Thymus (tissue), 11 donors: Measurements from ENCODE around the gene PEX26. TPM values are rescaled to one million over a fixed set of nuclear protein-coding genes. Genes with fewer than 3 reads are reported as not detected.
"Not testable (repeated sequence)": the region's sequence is repeated elsewhere in the genome, so short reads cannot be mapped to it uniquely, and the experiment has no call there.

Experiments used
- DNase-seq, 9 donors: peaks; one replicate each; pipeline ENCODE4 v3.0.0-alpha.2; 2013; ENCODE audit warnings: low spot score in 9 of 9, low read depth in 6 of 9, missing footprints in 1 of 9
- H3K27ac ChIP-seq, 2 donors: one replicate each; pipeline ENCODE4 v1.5.1; 2013; ENCODE audit warnings: control low read depth in 1 of 2, low read depth in 1 of 2, low read length in 1 of 2, mild to moderate bottlenecking in 1 of 2, moderate library complexity in 1 of 2
- H3K27me3 ChIP-seq, 2 donors: one replicate each; pipeline ENCODE4 v1.5.1; 2013; ENCODE audit warnings: low read length in 1 of 2; ENCODE audit not compliant: control insufficient read depth in 2 of 2, insufficient read depth in 1 of 2
- H3K36me3 ChIP-seq, 2 donors: one replicate each; pipeline ENCODE4 v1.5.1; 2013; ENCODE audit warnings: low read length in 1 of 2, mild to moderate bottlenecking in 1 of 2, moderate library complexity in 1 of 2; ENCODE audit not compliant: control insufficient read depth in 2 of 2, insufficient read depth in 2 of 2
- H3K4me1 ChIP-seq, 2 donors: one replicate each; pipeline ENCODE4 v1.5.1; 2013; ENCODE audit warnings: low read length in 2 of 2; ENCODE audit not compliant: control insufficient read depth in 2 of 2, insufficient read depth in 2 of 2
- H3K4me3 ChIP-seq, 2 donors: one replicate each; pipeline ENCODE4 v1.5.1; 2013; ENCODE audit warnings: low read length in 2 of 2, control low read depth in 1 of 2, mild to moderate bottlenecking in 1 of 2
- H3K9me3 ChIP-seq, 2 donors: one replicate each; pipeline ENCODE4 v1.5.1; 2013; ENCODE audit warnings: low read length in 1 of 2, mild to moderate bottlenecking in 1 of 2; ENCODE audit not compliant: control insufficient read depth in 2 of 2, insufficient read depth in 1 of 2
- WGBS: extraction: QIAGEN DNeasy Blood & Tissue Kit; methylation state at CpG from one replicate; pipeline ENCODE4 v1.1.7; 2013; 5-methylcytosine and 5-hydroxymethylcytosine counted together
- polyA plus RNA-seq: library from polyadenylated mRNA; stranded (reverse); fragments of 200-250 nt; gene quantifications from one replicate; pipeline ENCODE4 v1.2.3, GENCODE V29; 2013
- total RNA-seq: library from RNA; stranded (reverse); fragments of 120-200 nt; gene quantifications from one replicate; pipeline ENCODE4 v1.2.4, GENCODE V29; 2013
- donor health status: healthy.

The PEX26 gene
- total and polyA plus RNA-seq, 2 donors, result 10.9 to 16.0 TPM

DNA sequence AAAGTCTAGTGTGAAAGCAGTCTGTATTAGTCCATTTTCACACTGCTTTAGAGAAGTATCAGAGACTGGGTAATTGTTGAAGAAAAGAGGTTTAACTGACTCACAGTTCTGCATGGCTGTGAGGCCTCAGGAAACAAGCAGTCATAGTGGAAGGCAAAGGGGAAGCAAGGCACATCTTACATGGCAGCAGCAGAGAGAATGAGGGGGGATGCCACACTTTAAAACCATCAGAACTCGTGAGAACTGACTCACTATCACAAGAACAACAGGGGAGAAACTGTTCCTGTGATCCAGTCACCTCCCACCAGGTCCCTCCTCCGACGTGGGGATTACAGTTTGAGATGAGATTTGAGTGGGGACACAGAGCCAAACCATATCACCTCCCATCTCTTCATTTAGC is 19.0 kb downstream of the PEX26 start:
- H3K36me3 ChIP-seq, result peaks cover 2 to 8% of the 10 kb centered on the region in 2 donors
- no peak for DNase-seq
- no peaks in the 10 kb centered on the region for H3K9me3 ChIP-seq
- no peak overlapping the region for H3K27ac ChIP-seq
- 67% methylated on average over 3 of the region's 3 CpGs for WGBS
- H3K4me3 ChIP-seq, result no peak overlapping the region
- no peaks in the 10 kb centered on the region for H3K4me1 ChIP-seq
- H3K27me3 ChIP-seq, result no peaks in the 10 kb centered on the region

- Histone ChIP-seq H3K27ac (no peak overlapping the region), H3K4me3 (no peak overlapping the region), H3K4me1 (no peaks in the 10 kb centered on the region), H3K36me3 (no peaks in the 10 kb centered on the region), H3K27me3 (peaks cover 0 to under 1% of the 10 kb centered on the region in 2 donors), H3K9me3 (peaks cover 0 to under 1% of the 10 kb centered on the region in 2 donors)
- DNase-seq, result no peak
- 98% methylated on average over 3 of the region's 3 CpGs for WGBS
These were observed 23.0 kb downstream of the PEX26 start for GRCh38 chr22:18100781-18101180.

GRCh38 chr22:18101536-18101935 is 23.7 kb downstream of the PEX26 start:
- WGBS, result 98% methylated on average over 4 of the region's 4 CpGs
- H3K27ac ChIP-seq, result no peak overlapping the region
- H3K36me3 ChIP-seq, result no peaks in the 10 kb centered on the region
- H3K9me3 ChIP-seq, result peaks cover 0 to 4% of the 10 kb centered on the region in 2 donors
- DNase-seq, result no peak
- no peaks in the 10 kb centered on the region for H3K4me1 ChIP-seq
- peaks cover 0 to 2% of the 10 kb centered on the region in 2 donors for H3K27me3 ChIP-seq
- no peak overlapping the region for H3K4me3 ChIP-seq

GRCh38 chr22:18103527-18104269 is 25.9 kb downstream of the PEX26 start:
- WGBS, result 94% methylated on average over 14 of the region's 14 CpGs
- Histone ChIP-seq H3K4me1 (no peaks in the 10 kb centered on the region), H3K36me3 (no peaks in the 10 kb centered on the region), H3K4me3 (no peak overlapping the region), H3K9me3 (peaks cover 0 to 4% of the 10 kb centered on the region in 2 donors), H3K27ac (no peak overlapping the region), H3K27me3 (peaks cover 0 to 2% of the 10 kb centered on the region in 2 donors)
- DNase-seq, result no peak

- no peak overlapping the region for H3K4me3 ChIP-seq
- H3K27ac ChIP-seq, result no peak overlapping the region
- peaks cover 0 to 4% of the 10 kb centered on the region in 2 donors for H3K9me3 ChIP-seq
- H3K27me3 ChIP-seq, result peaks cover 0 to 8% of the 10 kb centered on the region in 2 donors
- H3K36me3 ChIP-seq, result no peaks in the 10 kb centered on the region
- H3K4me1 ChIP-seq, result no peaks in the 10 kb centered on the region
- no peak for DNase-seq
- WGBS, result 99% methylated on average over 4 of the region's 4 CpGs
These were observed 26.8 kb downstream of the PEX26 start for GRCh38 chr22:18104566-18104965.

DNA sequence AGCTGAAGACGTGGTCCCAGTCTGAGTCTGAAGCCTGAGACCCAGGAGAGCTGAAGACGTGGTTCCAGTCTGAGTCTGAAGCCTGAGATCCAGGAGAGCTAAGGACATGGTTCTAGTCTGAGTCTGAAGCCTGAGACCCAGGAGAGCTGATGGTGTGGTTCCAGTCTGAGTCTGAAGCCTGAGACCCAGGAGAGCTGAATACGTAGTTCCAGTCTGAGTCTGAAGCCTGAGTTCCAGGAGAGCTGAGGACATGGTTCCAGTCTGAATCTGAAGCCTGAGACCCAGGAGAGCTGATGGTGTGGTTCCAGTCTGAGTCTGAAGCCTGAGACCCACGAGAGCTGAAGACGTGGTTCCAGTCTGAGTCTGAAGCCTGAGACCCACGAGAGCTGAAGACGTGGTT is 28.2 kb downstream of the PEX26 start:
- H3K27ac ChIP-seq, H3K4me3 ChIP-seq, H3K9me3 ChIP-seq, H3K4me1 ChIP-seq, H3K36me3 ChIP-seq, DNase-seq: not testable (repeated sequence)
- H3K27me3 ChIP-seq, result peaks cover 8 to 22% of the 10 kb centered on the region in 2 donors
- 95% methylated on average over 6 of the region's 7 CpGs for WGBS

DNA sequence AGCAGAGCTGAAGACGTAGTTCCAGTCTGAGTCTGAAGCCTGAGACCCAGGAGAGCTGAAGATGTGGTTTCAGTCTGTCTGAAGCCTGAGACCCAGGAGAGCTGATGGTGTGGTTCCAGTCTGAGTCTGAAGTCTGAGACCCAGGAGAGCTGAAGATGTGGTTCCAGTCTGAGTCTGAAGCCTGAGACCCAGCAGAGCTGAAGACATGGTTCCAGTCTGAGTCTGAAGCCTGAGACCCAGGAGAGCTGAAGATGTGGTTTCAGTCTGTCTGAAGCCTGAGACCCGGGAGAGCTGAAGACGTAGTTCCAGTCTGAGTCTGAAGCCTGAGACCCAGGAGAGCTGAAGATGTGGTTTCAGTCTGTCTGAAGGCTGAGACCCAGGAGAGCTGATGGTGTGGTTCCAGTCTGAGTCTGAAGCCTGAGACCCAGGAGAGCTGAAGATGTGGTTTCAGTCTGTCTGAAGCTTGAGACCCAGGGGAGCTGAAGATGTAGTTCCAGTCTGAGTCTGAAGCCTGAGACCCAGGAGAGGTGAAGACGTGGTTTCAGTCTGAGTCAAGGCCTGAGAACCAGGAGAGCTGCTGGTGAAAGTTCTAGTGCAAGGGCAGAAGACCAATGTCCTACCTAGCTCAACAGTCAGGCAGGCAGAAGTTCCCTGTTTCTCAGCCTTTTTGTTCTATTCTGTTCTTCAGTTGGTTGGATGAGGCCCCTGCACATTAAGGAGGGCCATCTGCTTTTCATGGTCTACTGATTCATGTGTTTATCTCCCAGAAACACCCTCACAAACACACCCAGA is 29.0 kb downstream of the PEX26 start:
- WGBS, result 72% methylated on average over 4 of the region's 4 CpGs
- H3K9me3 ChIP-seq, H3K27ac ChIP-seq, H3K36me3 ChIP-seq, H3K4me3 ChIP-seq, DNase-seq: not testable (repeated sequence)
- peaks cover 16 to 30% of the 10 kb centered on the region in 2 donors for H3K27me3 ChIP-seq
- peaks cover 2 to 10% of the 10 kb centered on the region in 2 donors for H3K4me1 ChIP-seq

DNA sequence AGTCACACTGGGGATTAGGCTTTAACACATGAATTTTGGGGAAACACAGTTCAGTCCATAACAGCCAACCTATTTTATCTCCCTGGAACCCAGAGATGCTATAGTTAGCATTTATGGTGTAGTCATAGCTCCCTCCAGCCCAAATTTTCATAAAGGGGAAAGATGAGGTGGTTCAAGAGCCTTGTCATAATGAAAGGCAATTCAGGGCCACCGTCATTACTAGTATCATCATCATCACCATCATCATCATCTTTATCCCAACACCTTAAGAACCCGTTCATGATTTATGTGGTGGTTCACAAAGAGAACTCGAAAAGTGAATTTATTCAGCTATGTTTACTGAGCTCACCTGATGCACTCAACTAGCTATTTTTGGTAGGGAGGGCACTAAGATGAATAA is 30.4 kb downstream of the PEX26 start:
- Histone ChIP-seq H3K4me3 (no peak overlapping the region), H3K27ac (no peak overlapping the region), H3K36me3 (no peaks in the 10 kb centered on the region), H3K4me1 (peaks cover 2 to 10% of the 10 kb centered on the region in 2 donors), H3K9me3 (peaks cover 0 to 4% of the 10 kb centered on the region in 2 donors), H3K27me3 (peaks cover 23 to 42% of the 10 kb centered on the region in 2 donors)
- WGBS, result 98% methylated on average over 3 of the region's 3 CpGs
- DNase-seq, result no peak
